DMS114 treated with DMSO at 0.1 percent for 48 hours (cell line): ENCODE results near the gene ANKRD37.
"Not testable (repeated sequence)": the region's sequence is repeated elsewhere in the genome, so short reads cannot be mapped to it uniquely, and the experiment has no call there.

Experiments used
- DNase-seq: peaks from one replicate; lab custom pipeline; 2025; ENCODE audit not compliant: unreplicated experiment; lab: John Stamatoyannopoulos, UW

ANKRD37 gene, protein sequence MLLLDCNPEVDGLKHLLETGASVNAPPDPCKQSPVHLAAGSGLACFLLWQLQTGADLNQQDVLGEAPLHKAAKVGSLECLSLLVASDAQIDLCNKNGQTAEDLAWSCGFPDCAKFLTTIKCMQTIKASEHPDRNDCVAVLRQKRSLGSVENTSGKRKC

DNA sequence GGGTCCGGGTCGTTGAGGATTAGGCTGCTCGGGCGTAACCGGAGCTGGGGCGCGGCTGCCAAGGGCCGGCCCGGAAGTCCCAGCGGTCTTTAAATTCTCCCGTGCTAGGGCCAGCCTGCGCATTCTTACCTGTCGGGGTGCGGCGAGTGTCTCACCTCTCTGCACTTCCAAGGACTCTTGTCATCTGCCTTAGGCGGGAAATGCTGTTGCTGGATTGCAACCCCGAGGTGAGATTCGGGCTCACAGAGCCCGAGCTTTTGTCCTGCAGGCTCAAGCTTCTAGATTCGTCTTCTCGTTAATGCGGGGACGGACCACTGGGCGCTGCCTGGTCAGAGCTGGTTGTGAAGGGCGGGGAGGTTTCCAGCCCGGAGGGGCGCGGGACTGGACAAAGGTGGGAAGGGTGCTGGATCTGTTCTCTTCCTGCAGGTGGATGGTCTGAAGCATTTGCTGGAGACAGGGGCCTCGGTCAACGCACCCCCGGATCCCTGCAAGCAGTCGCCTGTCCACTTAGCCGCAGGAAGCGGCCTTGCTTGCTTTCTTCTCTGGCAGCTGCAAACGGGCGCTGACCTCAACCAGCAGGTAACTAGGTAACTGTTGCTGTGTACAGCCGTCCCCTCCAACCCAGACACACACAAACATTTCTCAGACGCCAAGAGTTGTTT, at the start of gene ANKRD37:
Gene ANKRD37, plus strand, starts transcription at position 118 of the 662 bp plus-strand sequence. Its CDS starts 83 bp downstream, at position 201.
- peak; percentile 20 for DNase-seq

DNA sequence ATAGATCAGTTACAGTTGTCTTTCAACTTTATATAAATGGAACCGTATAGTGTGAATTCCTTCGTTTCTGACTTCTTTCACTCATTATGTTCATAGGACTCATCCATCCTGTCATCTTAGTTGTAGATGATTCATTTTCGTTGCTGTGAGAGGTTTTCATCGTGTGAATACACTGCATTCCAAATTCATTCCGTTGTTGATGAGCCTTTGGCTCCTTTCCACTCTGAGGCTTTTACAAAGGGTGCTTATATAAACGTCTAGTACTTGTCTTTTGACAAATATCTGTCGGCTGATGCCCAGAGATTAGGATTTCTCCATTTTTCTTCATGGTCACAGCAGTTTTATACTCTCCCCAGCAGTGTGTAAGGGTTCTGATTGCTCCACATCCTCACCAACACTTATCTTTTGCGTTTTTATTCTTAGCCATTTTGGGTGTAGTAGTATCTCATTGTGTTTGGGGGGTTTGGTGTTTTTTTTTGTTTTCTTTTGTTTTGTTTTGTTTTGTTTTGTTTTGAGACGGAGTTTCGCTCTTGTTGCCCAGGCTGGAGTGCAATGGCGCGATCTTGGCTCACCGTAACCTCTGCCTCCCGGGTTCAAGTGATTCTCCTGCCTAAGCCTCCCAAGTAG, 49.6 kb upstream of the ANKRD37 start:
- DNase-seq: no peak

DNA sequence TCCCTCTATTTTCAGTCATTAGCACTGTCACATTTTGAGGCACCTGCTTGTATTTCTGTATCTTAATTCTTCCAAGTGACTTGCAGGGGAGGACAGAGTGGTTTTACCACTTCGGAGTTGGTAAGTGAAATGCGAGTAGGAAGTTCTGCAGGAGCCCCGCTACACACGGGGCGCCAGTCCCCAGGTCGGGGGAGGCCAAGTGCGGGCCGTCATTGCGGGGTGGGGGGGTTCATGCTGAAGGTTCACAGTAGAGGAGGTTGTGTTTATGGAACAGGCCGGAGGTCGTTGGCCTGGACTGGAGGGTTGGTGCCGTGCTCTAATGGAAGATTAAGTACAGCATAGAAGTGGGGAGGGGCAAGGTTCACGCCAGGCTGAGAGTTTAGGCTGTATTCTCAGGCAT, 45.0 kb upstream of the ANKRD37 start:
- no peak for DNase-seq

DNA sequence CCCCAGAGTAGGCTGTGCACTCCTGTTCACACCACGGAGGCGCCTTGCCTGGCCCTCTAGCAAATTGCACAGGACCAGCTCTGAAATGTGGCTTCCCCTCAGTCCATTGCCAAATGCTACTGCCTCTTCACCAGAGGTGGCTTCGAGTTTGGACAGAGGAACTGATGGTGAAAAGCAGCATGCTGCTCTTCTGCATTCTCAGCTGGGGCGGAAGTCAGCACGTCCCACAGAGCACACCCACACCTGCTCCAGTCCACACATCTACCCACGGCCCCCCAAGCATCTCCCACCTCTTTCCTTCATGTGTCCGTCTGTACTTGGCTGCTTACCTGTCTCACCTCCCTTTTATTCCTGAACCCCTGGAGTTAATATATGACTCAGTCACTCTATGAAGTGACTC, 44.4 kb upstream of the ANKRD37 start:
- no peak for DNase-seq

DNA sequence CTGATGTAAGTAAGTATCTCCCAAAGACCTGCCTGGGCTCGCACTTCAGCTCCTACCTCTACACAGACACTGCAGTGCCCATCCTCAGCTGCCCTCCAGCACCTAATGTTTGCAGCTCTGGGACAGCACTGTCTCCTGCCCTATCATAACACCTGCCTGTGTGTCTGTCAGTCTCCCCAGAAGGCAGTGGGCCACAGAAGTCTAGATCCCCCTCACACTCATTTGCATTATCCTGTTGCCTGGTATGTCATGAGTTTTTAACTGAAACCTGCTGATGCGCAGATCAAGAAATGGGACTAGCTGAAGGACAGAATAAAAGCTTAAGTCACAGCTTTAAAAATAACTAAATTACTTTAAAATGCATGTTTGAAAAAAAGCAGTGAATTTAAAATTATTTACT, 43.9 kb upstream of the ANKRD37 start:
- DNase-seq: no peak

DNA sequence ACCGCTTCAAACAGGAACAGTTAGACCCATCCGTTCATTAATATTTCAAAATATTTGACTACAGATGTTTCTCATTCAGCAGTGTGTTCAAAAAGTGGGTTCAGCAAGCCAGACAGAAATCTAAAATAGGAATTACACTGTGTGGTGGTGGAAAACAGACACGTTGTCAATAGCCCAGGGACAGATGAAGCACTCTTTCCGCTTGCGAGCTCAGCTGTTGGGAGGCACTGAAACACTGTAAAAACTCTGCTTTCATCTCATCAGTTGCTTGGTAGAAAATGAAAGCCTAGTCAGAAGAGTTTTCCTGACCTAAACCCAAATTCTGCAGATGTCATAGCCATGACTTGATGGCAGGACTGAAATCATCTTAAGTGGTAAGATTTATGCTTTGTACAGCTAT, 39.4 kb upstream of the ANKRD37 start:
- DNase-seq: no peak

DNA sequence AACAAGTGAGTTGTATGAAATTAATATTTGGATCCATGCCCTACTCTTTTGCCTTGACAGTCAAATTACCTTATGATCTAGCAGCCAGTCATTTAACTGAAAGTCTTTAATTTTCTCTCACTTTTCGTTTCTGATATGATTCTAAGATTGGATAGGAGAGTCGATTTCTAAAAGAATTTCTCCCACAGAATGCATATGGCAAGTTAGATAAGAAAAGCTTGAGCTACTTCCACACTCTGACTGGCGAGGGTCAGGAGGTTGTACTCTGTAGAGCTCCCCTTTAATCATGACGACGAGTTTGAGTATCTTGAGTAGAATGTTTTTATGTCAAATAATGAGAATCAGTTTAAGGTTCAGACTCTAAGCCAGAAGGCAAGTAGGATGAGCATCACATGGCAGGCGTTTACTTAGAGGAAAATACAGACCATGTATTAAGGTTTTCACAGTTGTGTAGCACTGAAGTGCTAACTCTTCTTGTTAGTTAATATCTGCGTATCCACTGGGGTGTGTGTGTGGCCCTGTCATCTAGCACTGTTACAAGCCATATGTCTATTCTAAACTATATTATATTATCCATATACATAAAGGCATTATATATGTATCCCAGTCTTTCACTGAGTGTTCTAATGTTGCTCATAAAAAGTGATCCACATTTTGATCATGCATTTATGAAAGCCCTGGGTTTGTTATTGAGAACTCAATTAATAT, 38.8 kb upstream of the ANKRD37 start:
- no peak for DNase-seq

DNA sequence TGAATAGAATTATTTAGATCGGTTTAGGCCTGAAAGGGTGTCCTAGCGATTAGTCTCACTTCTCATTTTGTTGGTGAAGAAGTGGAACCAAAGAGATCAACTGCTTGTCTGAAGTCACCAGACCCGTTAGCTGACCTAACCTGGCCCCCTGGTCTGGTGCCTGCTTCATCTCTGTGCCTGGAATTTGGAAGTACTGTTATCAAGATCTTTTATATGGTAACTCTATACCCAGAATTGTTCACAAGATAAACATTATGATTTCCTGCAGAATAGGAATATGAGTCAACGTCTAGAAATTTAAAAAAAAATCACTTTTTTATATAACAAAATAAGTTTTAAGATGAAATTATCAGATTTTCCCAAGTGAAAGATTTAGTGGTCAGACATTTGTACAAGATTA, 38.1 kb upstream of the ANKRD37 start:
- DNase-seq: no peak

DNA sequence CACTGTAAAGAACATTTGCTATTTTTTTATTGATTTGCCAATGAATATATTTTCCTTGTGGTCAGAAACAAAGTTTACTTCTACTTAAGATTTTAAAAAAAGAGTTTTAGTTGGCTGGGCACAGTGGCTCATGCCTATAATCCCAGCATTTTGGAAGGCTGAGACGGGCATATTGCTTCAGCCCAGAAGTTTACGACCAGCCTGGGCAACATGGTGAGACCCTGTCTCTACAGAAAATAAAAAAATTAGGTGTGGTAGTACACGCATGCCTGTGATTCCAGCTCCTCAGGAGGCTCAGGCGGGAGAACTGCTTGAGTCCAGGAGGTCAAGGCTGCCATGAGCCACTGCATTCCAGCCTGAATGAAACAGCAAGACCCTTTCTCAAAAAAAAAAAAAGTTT, 37.7 kb upstream of the ANKRD37 start:
- no peak for DNase-seq

DNA sequence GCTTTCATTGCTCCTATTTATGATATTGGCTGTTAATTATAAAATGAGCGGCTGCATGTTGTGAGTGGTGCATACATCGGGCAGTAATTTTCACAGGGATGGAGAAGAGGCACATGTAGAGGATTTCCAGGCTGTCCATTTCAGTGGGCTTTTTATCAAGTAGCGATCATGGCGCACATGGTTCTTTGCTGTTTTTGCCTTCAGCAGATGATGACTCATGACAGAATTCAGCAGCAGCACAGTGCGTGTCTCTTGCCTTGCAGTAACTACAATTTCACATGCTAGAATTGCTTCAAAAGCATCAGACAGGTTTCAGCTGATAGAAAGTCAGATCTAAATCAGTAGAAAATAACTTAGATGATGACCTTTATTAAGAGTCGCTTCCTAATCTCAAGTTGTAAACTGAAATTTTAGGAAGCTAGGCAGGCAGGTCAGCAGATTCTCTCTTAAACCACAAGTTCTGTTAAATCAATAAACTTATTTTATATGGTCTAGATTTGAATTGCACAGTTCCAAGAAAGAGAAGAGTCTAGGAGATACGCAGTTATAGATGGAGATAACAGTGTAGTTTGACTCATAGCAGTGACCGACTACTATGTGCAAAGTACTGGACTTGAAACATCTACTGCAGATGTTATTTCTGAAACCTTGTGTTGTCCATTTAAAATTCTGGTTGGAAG, 36.7 kb upstream of the ANKRD37 start:
- DNase-seq: no peak

DNA sequence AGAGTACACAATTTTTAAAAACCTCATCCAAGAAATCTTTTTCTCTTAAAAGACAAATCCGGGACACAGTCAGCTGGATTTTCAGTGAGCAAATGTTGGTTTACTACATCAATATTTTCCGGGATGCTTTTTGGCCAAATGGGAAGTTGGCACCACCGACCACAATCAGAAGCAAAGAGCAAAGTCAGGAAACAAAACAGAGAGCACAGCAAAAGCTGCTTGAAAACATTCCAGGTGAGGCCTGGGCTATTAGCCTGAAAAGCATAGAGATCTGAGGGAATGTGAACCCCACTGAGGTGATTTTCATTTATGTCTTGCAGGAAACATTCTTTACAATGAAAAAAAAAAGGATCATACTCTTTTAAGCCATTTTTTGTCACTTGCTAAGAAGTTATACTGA, 34.8 kb upstream of the ANKRD37 start:
- no peak for DNase-seq

DNA sequence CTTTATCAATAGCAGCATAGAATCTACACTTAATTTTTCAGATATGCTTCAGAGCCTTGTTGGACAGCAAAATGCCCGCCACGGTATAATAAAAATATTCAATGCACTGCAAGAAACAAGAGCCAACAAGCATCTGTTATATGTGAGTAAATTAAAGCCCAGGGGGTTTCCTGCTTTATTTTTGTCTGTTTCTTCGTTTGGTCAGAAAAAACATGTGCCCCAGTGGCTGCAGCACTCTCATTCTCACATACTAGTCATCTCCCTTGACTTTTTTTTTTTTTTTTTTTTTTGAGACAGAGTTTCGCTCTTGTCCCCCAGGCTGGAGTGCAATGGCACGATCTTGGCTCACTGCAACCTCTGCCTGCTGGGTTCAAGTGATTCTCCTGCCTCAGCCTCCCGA, 34.1 kb upstream of the ANKRD37 start:
- DNase-seq: not testable (repeated sequence)

DNA sequence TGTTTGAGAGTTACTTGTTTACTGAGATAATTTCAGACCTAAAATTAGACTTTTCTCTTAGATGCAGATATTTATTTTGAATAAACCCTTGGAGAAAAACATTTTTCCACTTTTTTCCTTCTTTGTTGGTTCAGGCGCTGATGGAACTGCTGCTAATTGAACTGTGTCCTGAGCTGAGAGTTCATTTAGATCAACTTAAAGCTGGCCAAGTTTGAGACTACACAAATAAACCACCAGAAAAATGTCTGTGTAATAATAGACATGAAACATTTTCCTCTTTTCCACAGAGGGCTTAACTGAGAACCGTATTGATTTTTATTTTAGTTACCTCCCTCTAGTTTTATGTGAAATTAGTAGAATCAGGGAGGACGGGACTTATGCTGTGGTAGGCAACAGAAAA, 33.4 kb upstream of the ANKRD37 start:
- DNase-seq: no peak

DNA sequence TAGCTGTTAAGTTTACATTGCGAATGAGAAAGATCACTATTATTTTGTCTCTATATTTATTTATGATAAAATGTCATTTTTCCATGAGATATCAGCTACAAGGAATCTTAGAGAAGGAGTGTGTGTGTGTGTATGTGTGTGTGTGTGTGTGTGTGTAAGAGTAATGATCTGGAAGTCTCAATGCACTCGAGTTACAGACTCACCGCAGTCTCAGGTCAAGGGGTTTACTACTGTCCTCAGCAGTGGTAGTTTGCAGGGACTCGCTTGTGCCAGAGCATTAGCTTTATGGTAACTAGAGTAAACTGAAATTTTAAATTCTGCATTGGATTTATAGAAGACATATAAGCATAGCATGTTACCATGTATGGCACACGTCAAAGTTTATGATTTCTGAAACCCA, 31.8 kb upstream of the ANKRD37 start:
- no peak for DNase-seq

DNA sequence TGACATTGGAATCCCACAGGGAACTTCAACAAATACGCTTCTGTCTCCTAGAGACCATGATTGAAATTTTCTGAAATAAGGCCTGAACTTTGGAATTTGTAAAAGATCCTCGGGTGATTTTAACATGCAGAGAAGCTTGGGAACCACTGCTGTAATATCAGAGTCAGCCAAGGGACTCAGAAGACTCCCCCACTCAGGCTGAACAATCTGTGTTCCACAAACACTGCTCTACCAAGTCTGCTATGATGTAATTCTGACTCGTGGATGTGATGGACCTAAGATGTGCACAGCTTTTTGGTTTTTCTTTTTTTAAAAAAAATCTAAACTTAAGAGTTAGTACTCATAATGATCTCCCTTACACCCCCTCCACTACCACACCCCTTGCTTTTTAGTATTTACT, 26.9 kb upstream of the ANKRD37 start:
- no peak for DNase-seq

DNA sequence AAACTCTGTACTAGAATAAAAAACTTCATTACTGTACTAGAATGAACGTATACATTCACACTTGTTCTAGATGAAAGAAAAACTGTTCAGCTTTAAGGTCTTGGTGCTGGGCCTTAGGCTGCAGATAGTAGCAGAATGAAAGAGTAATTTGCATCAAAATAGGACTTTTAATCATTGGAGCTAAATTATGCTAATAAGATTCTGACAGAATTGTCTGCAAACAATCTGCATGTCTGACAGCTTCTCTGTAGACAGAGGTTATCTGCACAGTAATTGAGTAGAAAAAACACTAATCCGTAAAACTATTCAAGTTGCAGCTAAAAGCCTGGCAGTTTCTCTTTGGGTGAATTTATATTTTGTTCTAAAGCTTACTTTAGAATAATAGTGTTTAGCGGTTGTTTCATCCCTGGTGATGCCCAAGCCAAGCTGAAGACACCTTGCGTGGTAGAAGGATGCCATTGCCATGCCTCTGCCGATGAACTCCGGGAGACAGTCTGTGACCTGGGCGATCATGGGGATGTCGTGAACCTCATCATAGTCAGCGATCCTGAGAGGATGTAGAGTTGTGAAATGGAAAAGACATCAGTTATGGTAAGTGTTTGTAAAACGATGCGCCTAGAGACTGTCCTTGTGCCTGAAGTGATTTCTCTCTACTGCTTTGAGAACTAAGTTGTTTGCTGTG, 26.2 kb upstream of the ANKRD37 start:
- DNase-seq: no peak

DNA sequence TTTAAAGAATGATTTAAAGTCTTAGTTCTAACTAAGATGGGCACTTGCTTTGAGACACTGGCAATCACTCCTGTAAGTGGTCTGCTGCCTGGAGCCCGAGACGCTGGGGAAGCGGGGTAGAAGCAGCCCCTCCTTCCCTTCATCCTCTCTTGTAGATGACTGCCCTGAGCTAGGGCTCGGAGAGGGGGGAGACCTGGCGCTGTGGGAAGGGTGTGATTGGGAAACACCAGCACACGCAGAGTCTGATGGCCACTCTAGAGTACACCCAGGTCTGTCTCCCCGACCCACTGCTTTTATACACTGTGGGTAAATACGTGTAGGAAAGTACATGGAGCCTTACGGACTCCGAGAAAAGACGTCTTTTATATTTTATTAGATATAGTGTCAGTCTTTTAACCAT, 24.9 kb upstream of the ANKRD37 start:
- DNase-seq: no peak

DNA sequence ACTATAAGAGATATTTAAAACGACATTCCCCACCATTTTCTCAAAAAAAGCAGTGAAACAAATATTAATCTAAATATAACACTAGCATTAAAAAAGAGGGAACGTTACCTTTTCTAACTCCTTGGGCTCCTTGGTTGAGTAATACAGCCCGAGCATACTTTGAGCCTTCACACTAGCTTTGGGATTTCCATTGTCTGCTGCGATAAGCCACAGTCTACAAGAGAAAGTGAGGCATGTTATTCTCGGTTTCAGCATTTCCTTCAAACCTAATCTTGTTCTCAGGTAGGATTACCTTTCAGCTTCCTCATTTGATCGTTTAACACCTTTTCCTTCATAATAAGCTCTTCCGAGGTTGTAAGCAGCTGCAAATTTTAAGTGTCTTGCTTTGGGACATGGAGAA, 22.6 kb upstream of the ANKRD37 start:
- DNase-seq: no peak

DNA sequence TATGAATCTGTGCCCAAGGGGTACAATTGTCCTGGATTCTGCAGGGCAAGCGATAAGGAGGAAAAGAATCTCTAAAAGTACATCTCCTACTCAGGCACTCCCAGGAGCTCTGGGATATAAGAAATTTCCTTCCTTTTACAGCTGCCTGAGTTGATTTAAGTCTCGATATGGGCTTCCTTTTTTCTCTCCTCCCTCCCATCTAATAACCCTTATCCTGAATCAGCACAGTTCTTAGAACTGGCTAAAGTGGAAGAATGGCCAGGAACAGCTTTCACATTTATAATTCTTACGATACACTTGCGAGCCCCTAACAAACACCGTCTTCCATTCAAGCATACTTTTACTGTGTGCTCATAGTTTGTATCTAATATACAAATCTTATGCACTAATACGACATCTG, 22.1 kb upstream of the ANKRD37 start:
- no peak for DNase-seq

DNA sequence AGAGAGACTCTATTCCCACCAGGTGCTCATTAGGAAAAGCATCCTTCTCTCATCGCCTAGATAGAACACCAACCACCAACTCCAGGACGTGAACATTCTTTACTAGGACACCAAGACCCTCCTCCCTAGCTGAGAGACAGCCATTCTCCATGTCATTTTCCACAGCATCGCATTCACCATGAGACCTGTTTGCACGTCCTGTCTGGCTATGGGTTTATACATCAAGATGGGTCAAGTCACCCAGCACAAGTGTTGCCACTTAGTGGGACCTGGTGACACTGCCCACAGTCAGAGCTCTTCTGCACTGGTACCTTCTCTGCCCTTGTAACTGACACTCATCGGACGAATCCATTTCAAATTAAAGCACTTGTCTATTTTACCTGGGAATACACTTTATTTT, 18.4 kb upstream of the ANKRD37 start:
- no peak for DNase-seq
